Liver (tissue), 9 donors: ENCODE results near the gene KLHL2. TPM values are rescaled to one million over a fixed set of nuclear protein-coding genes. Genes with fewer than 3 reads are reported as not detected.
A peak's percentile ranks its signal among the peaks of the same experiment; 100 is the strongest.
"Not testable (repeated sequence)": the region's sequence is repeated elsewhere in the genome, so short reads cannot be mapped to it uniquely, and the experiment has no call there.

ENCODE experiments used
- DNase-seq: peaks from one replicate; pipeline ENCODE4 v3.0.0-alpha.2; 2017; ENCODE audit warnings: low spot score
- H3K27ac ChIP-seq, 2 donors: one replicate each; pipeline ENCODE4 v1.7.0; 2013; ENCODE audit warnings: inconsistent platforms in 2 of 2, low read length in 2 of 2, control low read depth in 1 of 2, low read depth in 1 of 2, mild to moderate bottlenecking in 1 of 2
- H3K27me3 ChIP-seq, 4 donors: one replicate each; pipeline versions ENCODE4 v1.6.1 to v1.7.0; 2013; ENCODE audit warnings: low read length in 3 of 4, inconsistent platforms in 1 of 4, mild to moderate bottlenecking in 1 of 4, moderate library complexity in 1 of 4; ENCODE audit not compliant: control insufficient read depth in 4 of 4, insufficient read depth in 4 of 4
- H3K36me3 ChIP-seq, 4 donors: one replicate each; pipeline versions ENCODE4 v1.6.1 to v1.7.0; 2013; ENCODE audit warnings: low read length in 3 of 4, mild to moderate bottlenecking in 3 of 4, low read depth in 1 of 4, moderate library complexity in 1 of 4; ENCODE audit not compliant: control insufficient read depth in 4 of 4, insufficient read depth in 3 of 4
- H3K4me1 ChIP-seq, 4 donors: one replicate each; pipeline versions ENCODE4 v1.6.1 to v1.7.0; 2013; ENCODE audit warnings: low read length in 3 of 4, mild to moderate bottlenecking in 3 of 4, moderate library complexity in 1 of 4; ENCODE audit not compliant: control insufficient read depth in 4 of 4, insufficient read depth in 4 of 4
- H3K4me3 ChIP-seq, 3 donors: one replicate each; pipeline versions ENCODE4 v1.6.1 to v1.7.0; 2013; ENCODE audit warnings: low read length in 3 of 3, control low read depth in 1 of 3, low read depth in 1 of 3, mild to moderate bottlenecking in 1 of 3
- H3K9ac ChIP-seq, 2 donors: one replicate each; pipeline ENCODE4 v1.7.0; 2013; ENCODE audit warnings: low read length in 2 of 2, mild to moderate bottlenecking in 2 of 2, moderate library complexity in 2 of 2, control low read depth in 1 of 2, low read depth in 1 of 2
- H3K9me3 ChIP-seq, 4 donors: one replicate each; pipeline versions ENCODE4 v1.6.1 to v1.7.0; 2013; ENCODE audit warnings: low read length in 3 of 4; ENCODE audit not compliant: control insufficient read depth in 4 of 4
- EGR1 ChIP-seq, 2 donors: IDR thresholded peaks; 2 replicates each; pipeline ENCODE4 v1.6.1; 2016 to 2018; ENCODE audit warnings: antibody characterized with exemption in 2 of 2, low read depth in 2 of 2
- FOXA2 ChIP-seq: IDR thresholded peaks from 2 replicates; pipeline ENCODE4 v1.6.1; 2016; ENCODE audit warnings: antibody characterized with exemption
- HNF4A ChIP-seq, 2 donors: conservative IDR thresholded peaks; 2 replicates each; pipeline ENCODE4 v1.6.1; 2016; ENCODE audit warnings: antibody characterized with exemption in 2 of 2, mild to moderate bottlenecking in 2 of 2
- HNF4G ChIP-seq: IDR thresholded peaks from 2 replicates; pipeline ENCODE4 v1.6.1; 2016; ENCODE audit warnings: antibody characterized with exemption
- RAD21 ChIP-seq, 2 donors: IDR thresholded peaks; 2 replicates each; pipeline ENCODE4 v1.6.1; 2016; ENCODE audit warnings: antibody characterized with exemption in 2 of 2, mild to moderate bottlenecking in 2 of 2
- REST ChIP-seq: IDR thresholded peaks from 2 replicates; pipeline ENCODE4 v1.6.1; 2016; ENCODE audit warnings: antibody characterized with exemption, mild to moderate bottlenecking
- RXRA ChIP-seq, 2 donors: IDR thresholded peaks; 2 replicates each; pipeline ENCODE4 v1.6.1; 2017 to 2018; ENCODE audit warnings: antibody characterized with exemption in 2 of 2, mild to moderate bottlenecking in 1 of 2
- SP1 ChIP-seq: IDR thresholded peaks from 2 replicates; pipeline ENCODE4 v1.6.1; 2018; ENCODE audit warnings: antibody characterized with exemption, mild to moderate bottlenecking
- TAF1 ChIP-seq: conservative IDR thresholded peaks from 2 replicates; pipeline ENCODE4 v1.6.1; 2016; ENCODE audit warnings: antibody characterized with exemption, mild to moderate bottlenecking
- ZBTB33 ChIP-seq: IDR thresholded peaks from 2 replicates; pipeline ENCODE4 v1.6.1; 2016; ENCODE audit warnings: antibody characterized with exemption
- WGBS: extraction: QIAGEN DNeasy Blood & Tissue Kit; methylation state at CpG from one replicate; pipeline ENCODE4 v1.1.7; 2013; 5-methylcytosine and 5-hydroxymethylcytosine counted together
- polyA plus RNA-seq, 2 donors: library from polyadenylated mRNA; stranded (reverse) in 1 of 2; unstranded in 1 of 2; fragments of 200-250 nt in 1 of 2; fragments of >200 nt in 1 of 2; fragmentation: Nextera tagmentation in 1 of 2; extraction: Ambion mirVana in 1 of 2; gene quantifications; one replicate each; pipeline versions ENCODE4 v1.2.1 to v1.2.3, GENCODE V29; 2013 to 2015
- total RNA-seq, 2 donors: library from RNA; depleted of rRNA; stranded (reverse); fragments of >200 nt; gene quantifications; one replicate each; pipeline ENCODE4 v1.2.3, GENCODE V29; 2014
- donor health status: healthy.
- donor health status: healthy.
- donor health status: healthy.
- donor health status: healthy.
- donor health status: healthy.

KLHL2 gene
- total and polyA plus RNA-seq, 4 donors, result 10.0 to 37.9 (median 13.6) TPM

DNA sequence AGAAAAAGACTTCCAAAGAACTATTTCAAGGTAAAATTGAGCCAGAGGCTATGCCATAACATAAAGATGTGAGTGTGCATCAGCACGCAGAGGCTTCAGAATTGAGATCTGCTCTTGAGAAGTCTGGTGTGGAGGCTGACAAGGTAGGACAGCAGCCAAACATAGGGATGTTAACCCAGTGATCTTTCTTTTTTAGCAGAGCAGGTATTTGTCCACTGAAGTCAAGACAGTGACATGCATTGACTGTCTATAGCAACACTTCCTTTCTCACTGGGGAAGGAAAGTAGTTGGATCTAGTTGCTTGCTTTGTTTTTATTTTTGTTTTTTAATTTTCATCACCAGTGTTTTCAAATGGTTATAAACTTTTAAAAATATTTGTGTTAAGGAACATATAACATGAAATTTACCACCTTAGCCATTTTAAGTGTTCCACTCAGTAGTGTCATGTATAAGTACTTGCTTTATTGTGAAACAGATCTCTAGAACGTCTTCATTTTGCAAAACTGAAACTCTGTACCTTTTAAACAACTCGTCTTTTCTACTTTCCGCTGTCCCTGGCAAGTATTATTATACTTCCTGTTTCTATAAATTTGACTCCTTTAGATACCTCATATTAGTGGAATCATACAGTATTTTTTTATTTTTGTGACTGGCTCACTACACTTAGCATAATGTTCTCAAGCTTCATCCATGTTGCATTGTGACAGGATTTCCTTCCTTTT, 79.4 kb downstream of the KLHL2 start:
- WGBS, result 83% methylated on average over 4 of the region's 4 CpGs
- not testable (repeated sequence) for H3K9ac ChIP-seq, H3K9me3 ChIP-seq, H3K36me3 ChIP-seq, H3K4me3 ChIP-seq, H3K27me3 ChIP-seq, H3K27ac ChIP-seq, DNase-seq
- peaks cover 2 to 17% (median 12%) of the 10 kb centered on the region in 4 donors for H3K4me1 ChIP-seq

DNA sequence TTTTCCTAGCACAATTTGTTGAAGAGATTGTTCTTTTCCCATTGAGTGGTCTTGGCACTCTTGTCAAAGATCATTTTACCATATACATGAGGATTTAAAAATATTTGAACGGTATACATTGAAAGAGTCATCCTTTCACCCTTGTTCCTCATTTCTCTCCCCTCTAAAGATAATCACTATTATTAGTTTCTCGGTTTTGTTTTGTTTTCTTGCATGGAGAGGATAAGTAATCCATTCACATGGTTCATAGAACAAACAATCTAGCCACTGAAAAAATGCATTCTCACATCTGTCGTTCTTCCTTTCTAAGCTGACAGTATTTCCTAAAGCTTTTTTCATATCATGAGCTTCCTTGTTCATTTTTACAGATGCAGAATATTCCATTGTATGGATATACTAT, 80.9 kb downstream of the KLHL2 start:
- Histone ChIP-seq H3K9me3 (no peaks in the 10 kb centered on the region), H3K4me3 (no peak overlapping the region), H3K36me3 (peaks cover 0 to 2% (median 0%) of the 10 kb centered on the region in 4 donors), H3K4me1 (peaks cover 2 to 17% (median 12%) of the 10 kb centered on the region in 4 donors), H3K9ac (no peak overlapping the region), H3K27ac (peak overlapping the region in 1 of 2 donors; percentile 4), H3K27me3 (no peaks in the 10 kb centered on the region)
- TF ChIP-seq SP1 (no peak), HNF4G (no peak), REST (no peak), TAF1 (no peak), EGR1 (IDR thresholded peaks at IDR 0.05; ENCODE audit: low read depth in 2 of 2) (no peak), ZBTB33 (no peak), FOXA2 (no peak)
- 55% methylated on average over 3 of the region's 3 CpGs for WGBS
- no peak for DNase-seq

GRCh38 chr4:165288639-165289422, 81.5 kb downstream of the KLHL2 start:
- DNase-seq, result no peak

More at GRCh38 chr4:165288639-165289422, 81.5 kb downstream of the KLHL2 start:
- H3K4me3 ChIP-seq, result no peak overlapping the region
- H3K9me3 ChIP-seq, result no peaks in the 10 kb centered on the region
- peaks cover 2 to 17% (median 12%) of the 10 kb centered on the region in 4 donors for H3K4me1 ChIP-seq
- H3K9ac ChIP-seq, result no peak overlapping the region
- peaks cover 0 to 2% (median 0%) of the 10 kb centered on the region in 4 donors for H3K36me3 ChIP-seq
- peak overlapping the region in 1 of 2 donors; percentile 4 for H3K27ac ChIP-seq
- peak; percentile 42 to 43 for TF ChIP-seq HNF4A (conservative IDR thresholded peaks at IDR 0.05)
- TF ChIP-seq RAD21 (IDR thresholded peaks at IDR 0.05), result peak; percentile 32 to 37
- TF ChIP-seq FOXA2, result no peak
- TF ChIP-seq RXRA (IDR thresholded peaks at IDR 0.05), result peak; percentile 32 to 34
- no peaks in the 10 kb centered on the region for H3K27me3 ChIP-seq
